HG03439 (cell line): ENCODE data around the gene KMT5B.
"Not testable (repeated sequence)": the region's sequence is repeated elsewhere in the genome, so short reads cannot be mapped to it uniquely, and the experiment has no call there.

ENCODE experiments used
- ATAC-seq: cut with Tn5 transposase; IDR thresholded peaks from one replicate; pipeline ENCODE4 v1.9.1; 2021; ENCODE audit warnings: mild to moderate bottlenecking, moderate library complexity; ENCODE audit not compliant: unreplicated experiment

Gene KMT5B

GRCh38 chr11:68213135-68213515, at the start of gene KMT5B:
Gene KMT5B, minus strand, starts transcription at chr11:68213296. Its CDS starts 23,220 bp downstream, at chr11:68190076.
- ATAC-seq = peak; percentile 21

DNA sequence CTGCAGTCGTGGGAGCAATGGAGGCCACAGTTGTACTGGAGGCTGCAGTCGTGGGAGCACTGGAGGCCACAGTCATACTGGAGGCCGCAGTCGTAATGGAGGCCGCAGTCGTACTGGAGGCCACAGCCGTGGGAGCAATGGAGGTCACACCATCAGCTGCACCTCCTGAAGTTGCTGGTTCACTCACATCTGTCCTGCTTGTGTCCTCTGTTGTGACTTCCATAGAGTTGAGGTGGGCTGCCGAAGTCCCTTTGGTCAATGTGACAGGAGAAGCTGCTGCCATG, 49.4 kb upstream of the KMT5B start:
- ATAC-seq = no peak

DNA sequence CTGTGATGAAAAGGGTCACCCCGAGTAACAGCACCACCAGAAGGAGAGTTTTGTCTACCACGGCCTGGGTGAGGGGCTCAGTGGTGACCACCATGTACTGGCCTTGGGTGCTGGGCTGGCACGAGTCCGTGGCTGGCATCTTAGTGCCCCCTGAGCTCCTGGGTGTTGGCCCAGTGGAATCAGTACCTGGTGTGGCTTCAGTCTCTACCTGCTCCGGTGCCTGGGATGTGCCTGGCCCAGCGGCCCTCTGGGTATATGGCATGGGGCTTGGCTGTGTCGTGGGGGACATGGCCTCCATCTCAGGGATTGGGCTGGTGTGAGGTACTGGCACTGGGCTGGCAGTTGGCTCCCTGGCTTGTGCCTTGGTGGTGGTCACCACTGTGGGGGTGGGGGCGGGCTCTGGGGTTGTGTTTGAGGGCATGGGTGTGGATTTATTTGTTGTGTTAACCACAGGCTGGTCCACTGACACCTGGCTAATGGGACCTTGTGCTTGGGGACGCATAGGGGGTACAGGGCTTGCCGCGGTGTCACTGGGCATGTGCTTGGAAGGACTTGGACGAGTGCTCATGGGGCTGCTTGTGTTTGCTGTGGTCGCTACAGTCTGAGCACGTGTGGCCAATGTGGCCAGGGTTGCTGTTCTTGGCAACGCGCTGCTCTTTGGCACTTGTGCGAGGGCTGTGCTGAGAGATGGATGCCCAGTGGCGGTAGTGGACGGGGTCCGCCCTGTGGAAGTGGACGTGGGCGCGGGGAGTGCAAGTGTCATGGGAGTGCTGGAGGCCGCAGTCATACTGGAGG, 48.9 kb upstream of the KMT5B start:
- ATAC-seq = no peak

GRCh38 chr11:68261006-68261405, 47.9 kb upstream of the KMT5B start:
- no peak for ATAC-seq

DNA sequence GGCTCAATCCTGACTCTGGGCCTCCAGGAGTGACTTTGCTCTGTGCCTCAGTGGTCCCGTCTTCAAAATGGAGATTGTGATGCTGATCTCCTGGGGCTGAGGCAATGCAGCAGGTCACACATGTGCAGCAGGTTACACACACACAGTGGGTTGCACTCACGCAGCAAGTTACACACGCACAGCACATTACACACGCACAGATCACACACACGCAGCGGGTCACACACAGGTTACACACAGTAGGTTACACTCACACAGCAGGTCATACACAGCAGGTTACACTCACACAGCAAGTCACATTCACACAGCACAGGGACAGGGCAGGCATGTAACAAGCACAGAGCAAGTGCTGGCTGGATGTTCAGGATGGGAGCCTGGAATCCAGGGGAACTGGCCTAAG, 47.4 kb upstream of the KMT5B start:
- ATAC-seq = no peak

DNA sequence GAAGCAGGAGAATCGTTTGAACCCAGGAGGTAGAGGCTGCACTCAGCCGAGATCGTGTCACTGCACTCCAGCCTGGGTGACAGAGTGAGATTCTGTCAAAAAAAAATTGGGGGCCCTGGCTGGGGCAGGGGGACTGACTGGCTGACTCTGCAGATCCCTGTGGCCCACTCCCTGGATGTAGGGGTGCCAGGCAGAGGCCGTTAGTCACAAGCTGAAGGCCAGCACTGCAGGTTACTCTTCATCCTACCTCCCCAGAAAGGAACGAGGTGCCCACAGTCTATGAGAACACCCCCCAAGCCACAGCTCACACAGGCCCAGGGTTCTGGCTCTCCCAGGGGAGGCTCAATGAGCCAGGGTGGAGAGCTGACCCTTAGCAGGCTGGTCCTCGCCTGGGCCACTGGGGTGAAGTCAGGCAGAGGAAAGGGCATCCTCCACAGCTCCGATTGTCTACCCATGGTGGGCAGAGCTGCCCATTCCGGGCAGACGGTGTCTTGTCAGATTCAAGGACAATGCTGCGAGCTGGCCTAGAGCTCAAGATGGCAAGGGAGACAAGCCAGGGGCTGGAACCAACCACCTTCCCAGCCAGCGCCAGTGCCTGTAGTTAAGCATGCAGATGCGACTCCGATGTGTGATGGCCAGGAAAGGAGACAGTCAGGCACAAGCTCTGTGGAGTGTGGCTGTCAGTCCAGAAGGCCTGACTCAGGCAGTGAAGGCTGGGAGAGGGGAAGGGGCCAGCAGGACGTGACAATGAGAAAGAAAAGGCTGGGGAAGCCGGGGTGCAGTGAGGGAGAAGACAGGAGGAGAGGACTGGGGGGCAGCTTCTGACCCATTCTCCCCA, 46.2 kb upstream of the KMT5B start:
- ATAC-seq = no peak

DNA sequence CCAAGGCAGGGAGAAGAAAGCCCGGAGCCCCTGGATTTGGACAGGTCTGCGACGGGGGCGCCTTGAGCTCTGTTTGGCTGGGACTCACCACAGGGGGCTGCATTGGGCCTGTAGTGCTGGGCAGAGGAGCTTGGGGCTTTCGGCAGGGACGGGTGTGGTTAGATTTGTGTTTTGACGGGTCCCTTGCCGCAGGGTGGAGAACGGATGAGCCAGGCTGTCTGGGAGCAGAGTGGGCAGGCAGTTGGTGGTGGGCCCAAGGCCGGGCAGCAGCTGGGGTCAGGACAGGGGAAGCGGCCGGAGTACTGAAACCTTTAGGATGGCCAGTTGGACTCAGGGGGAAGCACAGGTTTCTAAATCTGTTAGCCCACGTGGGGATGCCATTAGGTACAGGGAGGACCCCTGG, 45.3 kb upstream of the KMT5B start:
- ATAC-seq = no peak

DNA sequence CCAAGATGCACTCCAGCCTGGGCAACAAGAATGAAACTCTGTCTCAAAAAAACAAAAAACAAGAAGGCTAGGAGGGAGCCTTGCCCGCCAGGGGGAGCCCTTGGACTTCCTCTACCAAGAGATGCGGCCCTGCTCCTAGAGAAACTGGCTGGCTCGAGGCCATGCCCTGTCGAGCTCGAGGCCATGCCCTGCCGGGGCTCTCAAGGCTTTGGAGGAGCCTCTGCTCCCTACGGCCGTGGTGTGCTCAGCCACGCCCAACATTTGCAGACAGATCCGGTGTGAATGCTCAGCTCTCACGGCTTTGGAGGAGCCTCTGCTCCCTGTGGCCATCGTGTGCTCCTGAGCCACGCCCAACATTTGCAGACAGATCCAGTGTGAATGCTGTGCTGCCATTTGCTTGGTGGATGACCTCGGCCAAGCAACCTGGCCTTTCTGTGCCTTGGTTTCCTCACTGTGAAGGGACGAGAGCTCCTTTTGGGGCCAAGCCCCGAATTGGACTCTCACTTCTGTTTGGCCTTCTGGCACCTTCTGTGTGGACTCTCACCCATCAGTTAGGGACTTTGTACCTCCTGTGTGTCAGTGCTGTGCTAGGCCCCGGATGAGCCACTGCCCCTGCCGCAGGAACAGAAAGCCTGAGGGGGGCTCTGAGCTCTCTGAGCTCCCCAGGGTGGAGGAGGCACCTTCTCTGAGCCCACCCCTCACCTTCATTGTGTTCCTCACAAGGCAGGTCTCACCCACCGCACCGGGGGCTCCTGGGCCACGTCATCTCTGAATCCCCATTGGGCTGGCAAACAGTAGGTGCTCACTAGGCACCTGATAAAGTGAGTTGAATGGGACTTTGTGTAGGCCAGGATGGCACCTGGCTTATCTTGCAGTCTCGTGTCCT, 44.6 kb upstream of the KMT5B start:
- no peak for ATAC-seq

DNA sequence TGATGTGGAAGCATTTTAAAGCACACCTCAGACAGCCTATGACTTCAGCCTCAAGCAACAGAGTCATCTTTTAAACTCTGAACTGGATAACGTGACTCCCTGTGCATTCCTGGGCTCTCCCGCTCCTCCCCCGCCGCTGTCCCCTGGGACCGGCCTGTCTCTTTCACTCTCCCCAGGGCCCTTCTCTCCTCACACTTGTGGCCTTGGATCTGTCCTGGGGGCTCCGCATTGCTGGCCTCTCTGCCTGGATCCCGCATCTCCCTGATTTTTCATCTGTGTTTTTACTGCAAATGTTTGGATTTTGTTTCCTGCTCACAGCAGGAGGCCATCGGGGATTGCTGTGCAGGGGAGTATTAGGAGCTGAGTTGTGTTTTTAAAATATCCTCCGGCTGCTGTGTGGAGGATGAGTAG, 43.2 kb upstream of the KMT5B start:
- no peak for ATAC-seq

DNA sequence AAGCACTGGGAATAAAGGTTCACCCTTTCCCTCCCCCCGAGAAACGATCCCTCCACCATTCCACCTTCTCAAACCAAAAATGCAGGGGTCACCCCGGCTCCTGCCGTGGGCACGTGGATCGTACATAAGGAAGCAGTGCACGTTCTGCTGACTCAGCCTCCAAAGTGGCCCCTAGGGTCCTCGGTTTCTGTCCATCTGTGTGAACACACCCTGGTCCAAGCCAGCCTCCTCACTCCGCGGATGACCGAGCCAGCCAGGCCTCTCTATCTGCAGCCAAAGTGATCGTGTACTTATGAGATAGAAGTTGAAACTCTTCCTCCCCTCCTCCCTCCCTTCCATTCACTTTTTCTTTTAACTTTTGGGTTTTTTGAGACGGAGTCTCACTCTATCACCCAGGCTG, 42.4 kb upstream of the KMT5B start:
- no peak for ATAC-seq

DNA sequence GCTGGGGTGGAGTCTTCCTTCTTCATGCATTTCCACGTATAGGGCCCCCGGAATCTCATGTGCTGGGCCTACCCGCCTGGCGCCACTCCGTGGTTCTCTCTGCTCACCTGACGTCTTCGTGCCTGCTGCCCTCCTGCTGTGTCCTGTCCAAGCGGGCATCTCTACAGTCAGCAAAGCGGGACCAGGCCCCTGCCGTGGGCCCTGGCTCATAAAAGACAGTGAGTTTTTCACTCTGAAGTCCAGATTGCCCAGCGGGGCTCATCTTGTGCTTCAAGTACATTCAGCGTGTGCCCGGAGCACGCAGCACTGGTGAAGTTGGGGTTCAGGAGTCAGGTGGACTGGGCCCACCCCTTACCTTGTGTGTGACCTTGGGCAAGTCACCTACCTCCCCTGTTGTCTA, 41.3 kb upstream of the KMT5B start:
- ATAC-seq = no peak

GRCh38 chr11:68251765-68252164, 38.7 kb upstream of the KMT5B start:
- no peak for ATAC-seq

DNA sequence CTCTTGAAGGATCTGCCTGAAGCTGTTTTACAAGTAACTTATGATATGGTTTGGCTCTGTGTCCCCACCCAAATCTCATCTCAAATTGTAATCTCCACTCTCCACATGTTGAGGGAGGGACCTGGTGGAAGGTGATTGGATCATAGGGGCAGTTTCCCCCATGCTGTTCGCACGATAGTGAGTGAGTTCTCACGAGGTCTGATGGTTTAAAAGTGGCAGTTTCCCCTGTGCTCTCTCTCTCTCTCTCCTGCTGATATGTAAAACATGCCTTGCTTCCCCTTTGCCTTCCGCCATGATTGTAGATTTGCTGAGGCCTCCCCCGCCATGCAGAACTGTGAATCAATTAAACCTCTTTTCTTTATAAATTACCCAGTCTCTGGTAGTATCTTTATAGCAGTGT, 31.8 kb upstream of the KMT5B start:
- ATAC-seq = not testable (repeated sequence)

DNA sequence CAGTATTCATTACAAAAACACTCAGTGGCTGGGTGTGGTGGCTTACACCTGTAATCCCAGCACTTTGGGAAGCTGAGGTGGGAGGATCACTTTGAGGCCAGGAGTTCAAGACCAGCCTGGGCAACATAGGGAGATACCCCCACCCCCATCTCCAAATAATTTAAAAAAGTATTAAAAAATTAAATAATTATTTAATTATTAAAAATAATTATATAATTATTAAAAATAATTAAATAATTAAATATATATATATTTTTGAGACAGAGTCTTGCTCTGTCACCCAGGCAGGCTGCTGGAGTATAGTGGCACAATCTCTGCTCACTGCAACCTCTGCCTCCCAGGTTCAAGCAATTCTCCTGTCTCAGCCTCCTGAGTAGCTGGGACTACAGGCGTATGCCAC, 30.8 kb upstream of the KMT5B start:
- ATAC-seq = not testable (repeated sequence)

DNA sequence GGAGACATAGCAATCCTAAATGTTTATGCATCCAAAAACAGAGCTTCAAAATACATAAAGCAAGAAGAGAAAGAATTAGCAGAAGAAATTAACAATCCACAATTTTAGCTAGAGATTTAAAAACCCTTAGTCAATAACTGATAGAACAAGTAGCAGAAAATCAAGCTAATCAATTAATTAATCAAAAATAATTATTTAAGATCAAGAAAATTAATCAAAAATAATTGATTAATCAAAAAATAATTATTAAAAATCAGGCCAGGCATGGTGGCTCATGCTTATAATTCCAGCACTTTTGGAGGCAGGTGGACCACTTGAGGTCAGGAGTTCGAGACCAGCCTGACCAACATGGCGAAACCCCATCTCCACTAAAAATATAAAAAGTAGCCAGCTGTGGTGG, 29.5 kb upstream of the KMT5B start:
- ATAC-seq = no peak

GRCh38 chr11:68231621-68232020, 18.5 kb upstream of the KMT5B start:
- ATAC-seq = no peak

DNA sequence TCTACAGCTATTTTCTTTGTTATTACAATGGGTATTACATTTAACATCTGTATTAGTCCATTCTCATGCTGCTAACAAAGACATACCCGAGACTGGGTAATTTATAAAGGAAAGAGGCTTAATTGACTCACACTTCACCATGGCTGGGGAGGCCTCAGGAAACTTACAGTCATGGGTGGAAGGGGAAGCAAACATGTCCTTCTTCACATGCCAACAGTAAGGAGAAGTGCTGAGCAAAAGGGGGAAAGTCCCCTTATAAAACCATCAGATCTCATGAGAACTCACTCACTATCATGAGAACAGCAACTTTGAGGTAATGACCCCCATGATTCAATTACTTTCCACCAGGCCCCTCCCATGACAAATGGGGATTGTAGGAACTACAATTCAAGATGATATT, 16.5 kb upstream of the KMT5B start:
- ATAC-seq = no peak

DNA sequence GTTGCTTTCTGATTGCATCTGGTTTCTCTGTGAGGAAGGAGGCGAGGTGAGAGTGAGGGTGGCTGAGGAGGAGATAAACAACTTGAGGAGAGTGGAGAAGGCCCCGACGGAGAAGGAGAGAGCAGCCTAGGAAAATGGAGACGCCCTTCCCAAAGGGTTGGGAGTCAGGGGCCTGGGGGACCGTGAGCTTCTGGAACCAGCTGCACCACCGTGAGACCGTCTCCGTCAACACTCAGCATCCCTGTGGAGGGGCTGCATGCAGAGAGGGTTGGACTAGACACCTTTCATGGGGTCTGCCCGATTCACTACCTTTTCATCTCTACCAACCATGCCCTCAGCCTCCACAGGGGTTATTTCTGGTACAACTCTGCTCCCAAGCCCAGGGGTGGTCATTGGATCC, 13.3 kb upstream of the KMT5B start:
- ATAC-seq = no peak

GRCh38 chr11:68224606-68225005, 11.5 kb upstream of the KMT5B start:
- no peak for ATAC-seq

DNA sequence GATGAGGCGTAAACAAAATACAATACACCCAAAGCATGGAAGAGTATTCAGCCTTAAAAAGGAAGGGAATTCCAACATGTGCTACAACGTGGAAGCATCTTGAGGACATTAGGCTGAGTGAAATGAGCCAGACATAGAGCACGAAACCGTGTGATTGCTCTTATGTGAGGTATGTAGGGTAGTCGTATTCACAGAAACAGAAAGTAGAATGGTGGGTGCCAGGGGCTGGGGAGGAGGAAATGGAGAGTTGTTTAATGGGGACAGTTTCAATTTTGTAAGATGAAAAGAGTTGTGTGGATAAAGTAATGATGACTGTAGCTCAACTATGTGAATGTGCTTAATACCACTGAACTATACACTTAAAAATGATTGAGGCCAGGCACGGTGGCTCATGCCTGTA, 10.2 kb upstream of the KMT5B start:
- no peak for ATAC-seq

DNA sequence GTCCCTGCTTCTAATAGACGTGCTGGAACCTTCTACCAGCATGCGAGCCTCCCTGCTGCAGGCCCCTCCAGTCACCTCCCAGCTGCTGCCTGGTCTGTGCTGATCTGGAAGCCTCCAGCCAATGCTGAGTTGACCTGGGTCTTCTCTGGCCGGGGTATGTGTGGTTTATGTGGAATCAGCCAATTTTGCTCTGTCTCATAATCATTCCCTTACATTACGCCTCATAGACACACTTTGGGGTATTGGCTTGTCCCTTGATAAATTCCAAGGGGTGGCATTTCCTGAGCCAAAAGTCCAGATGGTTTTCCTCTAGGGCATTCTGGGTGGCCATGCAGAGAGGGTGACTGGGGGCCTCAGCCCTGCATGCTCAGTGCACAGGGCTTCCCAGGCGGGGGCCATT, 8.3 kb upstream of the KMT5B start:
- ATAC-seq = no peak
